BE2C (cell line): ENCODE measurements around the gene PDCD4. TPM values are rescaled to one million over a fixed set of nuclear protein-coding genes. Genes with fewer than 3 reads are reported as not detected.
A peak's percentile ranks its signal among the peaks of the same experiment; 100 is the strongest.

Experiments used
- DNase-seq: peaks from one replicate; pipeline ENCODE4 v3.0.0-alpha.2; 2020
- H3K27me3 ChIP-seq: fragments of 250-450 bp; sonication (Bioruptor Pico); 2 replicates; pipeline ENCODE4 v1.5.1; 2020; ENCODE audit warnings: mild to moderate bottlenecking
- H3K36me3 ChIP-seq: fragments of 250-450 bp; sonication (Bioruptor Pico); 2 replicates; pipeline ENCODE4 v1.5.1; 2020; ENCODE audit warnings: mild to moderate bottlenecking
- H3K4me1 ChIP-seq: fragments of 250-450 bp; sonication (Bioruptor Pico); 2 replicates; pipeline ENCODE4 v1.5.1; 2020
- H3K4me3 ChIP-seq: 2 replicates; pipeline ENCODE4 v1.5.1; 2011; ENCODE audit warnings: low read depth, low read length
- H3K9me3 ChIP-seq: fragments of 250-450 bp; sonication (Bioruptor Pico); 2 replicates; pipeline ENCODE4 v1.5.1; 2020
- CTCF ChIP-seq: IDR thresholded peaks from 2 replicates; pipeline ENCODE4 v1.5.1; 2012; ENCODE audit warnings: mild to moderate bottlenecking, low read depth, low read length
- polyA plus RNA-seq: library from polyadenylated mRNA; unstranded; fragments of >200 nt; gene quantifications from one replicate; pipeline ENCODE4 v1.2.1, GENCODE V29; 2012; ENCODE audit warnings: low read depth, missing spikeins; ENCODE audit not compliant: insufficient read length, insufficient read depth

The PDCD4 gene
- polyA plus RNA-seq, result 30.0 TPM

GRCh38 chr10:110871298-110872084 lies at the start of gene PDCD4:
TSS of gene PDCD4 (plus strand) at chr10:110871928. CDS start at chr10:110876028, 4,100 bp downstream.
- DNase-seq, result peak; percentile 99
- peaks cover 14% of the 10 kb centered on the region for H3K4me1 ChIP-seq
- no peaks in the 10 kb centered on the region for H3K9me3 ChIP-seq
- peak within 1 kb of the TSS; percentile 76 for H3K4me3 ChIP-seq
- no peak for TF ChIP-seq CTCF
- no peaks in the 10 kb centered on the region for H3K27me3 ChIP-seq
- no peaks in the 10 kb centered on the region for H3K36me3 ChIP-seq

- H3K27me3 ChIP-seq, result no peaks in the 10 kb centered on the region
- TF ChIP-seq CTCF, result no peak
- H3K9me3 ChIP-seq, result no peaks in the 10 kb centered on the region
- peaks cover 52% of the 10 kb centered on the region for H3K4me1 ChIP-seq
- DNase-seq, result no peak
- H3K4me3 ChIP-seq, result no peak overlapping the region
- peaks cover 49% of the 10 kb centered on the region for H3K36me3 ChIP-seq
Measured at GRCh38 chr10:110822035-110822711, 49.6 kb upstream of the PDCD4 start.

- H3K4me3 ChIP-seq, result no peak overlapping the region
- no peaks in the 10 kb centered on the region for H3K9me3 ChIP-seq
- H3K36me3 ChIP-seq, result peaks cover 48% of the 10 kb centered on the region
- TF ChIP-seq CTCF, result no peak
- peaks cover 52% of the 10 kb centered on the region for H3K4me1 ChIP-seq
- no peaks in the 10 kb centered on the region for H3K27me3 ChIP-seq
- no peak for DNase-seq
Measured at GRCh38 chr10:110822712-110823311, 48.9 kb upstream of the PDCD4 start.

GRCh38 chr10:110824152-110824441 lies 47.6 kb upstream of the PDCD4 start:
- Histone ChIP-seq H3K4me1 (peaks cover 44% of the 10 kb centered on the region), H3K9me3 (no peaks in the 10 kb centered on the region), H3K4me3 (no peak overlapping the region), H3K27me3 (no peaks in the 10 kb centered on the region), H3K36me3 (peaks cover 52% of the 10 kb centered on the region)
- no peak for DNase-seq
- TF ChIP-seq CTCF, result no peak

- Histone ChIP-seq H3K27me3 (no peaks in the 10 kb centered on the region), H3K9me3 (no peaks in the 10 kb centered on the region), H3K36me3 (peaks cover 53% of the 10 kb centered on the region), H3K4me1 (peaks cover 38% of the 10 kb centered on the region), H3K4me3 (no peak overlapping the region)
- TF ChIP-seq CTCF, result no peak
- DNase-seq, result no peak
Measured at GRCh38 chr10:110824660-110825059, 47.1 kb upstream of the PDCD4 start.
